Endothelial cell of hepatic sinusoid (primary cell): ENCODE results near the gene LILRA6.
"Not testable (repeated sequence)": the region's sequence is repeated elsewhere in the genome, so short reads cannot be mapped to it uniquely, and the experiment has no call there.

Experiments used
- in situ Hi-C: cut with HindIII; loops from 2 replicates; pipeline ENCODE4 v1.10.0; 2017; ENCODE audit warnings: low sequenced_read_pairs

Gene LILRA6

DNA sequence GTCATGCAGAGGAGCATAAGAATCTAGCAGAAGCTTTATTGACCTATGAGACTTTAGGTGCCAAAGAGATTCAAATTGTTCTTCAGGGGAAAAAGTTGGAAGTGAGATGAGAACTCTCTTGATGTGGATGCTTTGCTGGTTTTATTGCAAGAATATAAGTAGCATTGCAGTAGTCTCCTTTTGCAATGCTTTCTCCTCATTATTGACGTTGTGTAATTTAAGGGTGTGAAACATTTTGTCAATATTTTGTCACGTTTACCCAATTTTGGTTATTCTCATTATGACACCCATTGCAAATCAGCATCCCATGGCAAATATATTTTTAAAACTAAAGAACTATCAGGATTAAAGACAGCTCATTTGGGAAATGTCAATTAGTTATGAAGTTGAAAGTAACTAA, 26.3 kb upstream of the LILRA6 start:
- in situ Hi-C loops = no loop called here

DNA sequence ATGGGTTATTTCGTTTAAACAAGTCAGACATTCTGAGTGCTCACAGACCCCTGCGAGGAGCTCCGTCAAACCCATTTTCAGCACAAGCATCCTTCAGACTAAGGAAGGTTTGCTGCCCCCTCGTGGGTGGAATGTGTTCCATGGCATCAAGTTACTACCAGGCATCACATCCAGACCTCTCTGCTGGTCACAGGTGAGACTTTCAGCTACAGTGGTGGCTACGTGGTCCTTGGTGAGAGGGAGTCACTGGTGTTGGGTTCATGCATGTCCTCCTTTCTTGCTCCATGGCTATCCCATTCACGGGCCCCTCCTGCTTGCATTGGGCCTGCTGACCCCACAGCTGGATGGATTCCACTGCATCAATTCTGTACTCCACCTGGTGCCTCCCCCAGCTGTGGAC, 23.5 kb upstream of the LILRA6 start:
- in situ Hi-C loops = no loop called here

DNA sequence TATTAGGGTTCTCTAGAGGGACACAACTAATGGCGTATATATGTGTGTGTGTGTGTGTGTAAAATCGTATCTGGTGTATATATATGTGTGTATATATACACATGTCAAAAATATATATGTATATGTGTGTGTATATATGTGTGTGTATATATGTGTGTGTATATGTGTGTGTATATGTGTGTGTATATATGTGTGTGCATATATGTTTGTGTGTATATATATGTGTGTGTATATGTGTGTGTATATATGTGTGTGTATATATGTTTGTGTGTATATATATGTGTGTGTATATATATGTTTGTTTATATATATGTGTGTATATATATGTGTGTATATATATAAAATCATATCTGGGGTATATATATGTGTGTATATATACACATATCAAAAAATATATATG, 19.9 kb upstream of the LILRA6 start:
- in situ Hi-C loops = no loop called here

DNA sequence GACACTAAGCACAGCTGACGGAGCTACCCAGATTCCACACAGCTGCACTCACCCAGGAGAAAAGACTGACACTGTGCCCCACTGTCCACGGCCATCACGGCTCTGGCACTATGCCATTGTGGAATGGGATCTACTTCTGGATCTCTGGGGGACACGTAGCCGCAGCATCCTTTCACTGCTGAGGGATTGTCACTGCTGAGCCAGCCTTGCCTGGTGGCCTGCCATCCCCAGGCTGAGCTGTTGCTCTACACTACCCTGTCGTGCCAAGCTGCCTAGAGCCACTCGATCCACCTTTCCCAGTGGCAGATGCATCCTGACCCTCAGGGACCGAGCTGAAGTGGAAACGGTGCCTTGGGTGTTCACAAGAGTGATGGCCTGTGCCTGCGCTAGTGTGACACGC, 19.5 kb upstream of the LILRA6 start:
- in situ Hi-C loops = no loop called here

DNA sequence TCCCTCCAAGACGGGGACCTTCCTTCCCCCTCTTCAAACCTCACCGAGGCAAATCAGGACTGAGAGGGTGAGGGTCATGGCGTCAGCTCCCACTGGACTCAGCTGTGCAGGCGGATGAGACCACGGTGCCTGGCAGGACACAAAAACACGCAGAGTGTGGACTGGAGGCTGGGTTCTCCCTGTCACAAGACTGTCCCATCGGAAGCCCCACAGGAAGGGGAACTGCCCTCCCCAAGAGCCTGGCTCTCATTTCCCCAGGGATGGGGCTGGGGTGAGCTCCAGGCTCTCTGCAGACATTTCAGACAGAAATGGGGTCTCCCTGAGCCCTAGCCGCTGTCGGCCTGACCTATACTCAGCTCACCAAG, 14.5 kb upstream of the LILRA6 start, which contains the start of gene LILRB5:
TSS of gene LILRB5 (minus strand) at position 158 of the 365 bp plus-strand sequence. CDS start at position 78, 80 bp downstream.
- in situ Hi-C loops = no loop called here

DNA sequence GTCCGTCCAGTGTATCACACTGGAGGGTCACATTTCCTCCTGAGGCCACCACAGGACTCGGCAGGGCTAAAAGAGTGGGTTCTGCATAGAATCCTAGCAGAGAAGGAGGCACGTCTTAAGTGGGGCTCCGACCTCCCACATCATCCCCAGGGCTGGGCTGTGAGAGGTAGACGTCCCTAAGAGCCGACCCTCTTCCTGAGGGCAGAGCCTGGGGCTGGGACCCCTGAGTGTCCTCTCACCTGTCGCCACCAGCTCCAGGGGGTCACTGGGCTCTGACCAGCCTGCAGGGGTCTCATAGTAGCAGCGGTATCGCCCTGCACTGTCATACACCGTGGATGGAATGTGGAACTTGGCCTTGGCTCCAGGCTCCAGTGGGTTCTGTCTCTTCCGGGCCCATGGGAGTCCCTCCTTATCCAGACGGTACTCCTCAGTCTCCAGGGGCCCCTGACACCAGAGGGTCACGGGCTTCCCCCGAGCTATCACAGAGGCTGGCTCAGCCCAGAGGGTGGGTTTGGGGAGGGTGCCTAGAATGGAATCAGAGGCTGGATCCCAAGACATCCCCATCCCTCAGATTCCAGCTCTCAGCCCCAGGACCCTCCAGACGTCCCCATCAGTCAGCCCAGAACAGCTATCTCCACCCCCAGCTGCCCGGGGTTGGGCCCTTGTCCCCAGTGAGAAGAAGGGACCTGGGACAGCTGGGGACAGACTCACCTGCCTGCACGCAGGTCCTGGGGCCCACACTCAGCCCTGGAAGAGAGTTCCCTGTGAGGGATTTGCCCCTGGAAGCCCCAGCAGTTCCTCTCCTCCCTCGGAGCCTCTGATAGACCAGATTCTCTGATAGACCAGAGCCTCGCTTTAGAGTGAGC, 13.9 kb upstream of the LILRA6 start:
- in situ Hi-C loops = no loop called here

DNA sequence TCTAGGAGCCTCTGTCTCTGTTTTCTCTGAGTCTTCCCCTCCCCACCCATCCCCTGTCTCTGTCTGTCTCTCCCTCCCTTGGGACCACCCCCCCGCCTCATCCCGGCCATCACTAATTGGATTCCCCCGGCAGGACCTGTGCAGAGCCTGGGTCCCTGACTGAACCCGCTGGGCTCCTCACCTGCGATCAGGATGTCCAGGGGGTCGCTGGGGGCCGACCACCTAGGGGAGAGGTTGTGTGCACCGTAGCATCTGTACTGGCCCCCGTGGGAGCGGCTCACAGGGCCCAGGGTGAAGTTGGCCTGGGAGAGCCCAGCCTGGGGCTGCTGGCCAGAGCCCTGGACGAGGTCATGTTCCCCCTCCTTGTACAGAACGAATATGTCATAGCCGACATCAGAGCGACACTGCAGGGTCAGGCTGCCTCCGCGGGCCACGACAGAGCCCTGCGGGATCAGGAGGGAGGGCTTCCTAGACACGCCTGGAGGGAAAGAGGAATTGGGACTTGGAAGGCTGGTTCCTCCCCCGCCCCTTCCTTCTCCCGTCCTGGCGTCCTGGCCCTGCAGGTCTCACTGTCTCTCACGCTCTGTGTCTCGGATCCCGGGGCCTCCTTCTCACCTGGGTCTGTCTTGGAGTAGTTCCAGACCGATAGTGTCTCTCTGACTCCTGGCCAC, 12.7 kb upstream of the LILRA6 start:
- in situ Hi-C loops = no loop called here

DNA sequence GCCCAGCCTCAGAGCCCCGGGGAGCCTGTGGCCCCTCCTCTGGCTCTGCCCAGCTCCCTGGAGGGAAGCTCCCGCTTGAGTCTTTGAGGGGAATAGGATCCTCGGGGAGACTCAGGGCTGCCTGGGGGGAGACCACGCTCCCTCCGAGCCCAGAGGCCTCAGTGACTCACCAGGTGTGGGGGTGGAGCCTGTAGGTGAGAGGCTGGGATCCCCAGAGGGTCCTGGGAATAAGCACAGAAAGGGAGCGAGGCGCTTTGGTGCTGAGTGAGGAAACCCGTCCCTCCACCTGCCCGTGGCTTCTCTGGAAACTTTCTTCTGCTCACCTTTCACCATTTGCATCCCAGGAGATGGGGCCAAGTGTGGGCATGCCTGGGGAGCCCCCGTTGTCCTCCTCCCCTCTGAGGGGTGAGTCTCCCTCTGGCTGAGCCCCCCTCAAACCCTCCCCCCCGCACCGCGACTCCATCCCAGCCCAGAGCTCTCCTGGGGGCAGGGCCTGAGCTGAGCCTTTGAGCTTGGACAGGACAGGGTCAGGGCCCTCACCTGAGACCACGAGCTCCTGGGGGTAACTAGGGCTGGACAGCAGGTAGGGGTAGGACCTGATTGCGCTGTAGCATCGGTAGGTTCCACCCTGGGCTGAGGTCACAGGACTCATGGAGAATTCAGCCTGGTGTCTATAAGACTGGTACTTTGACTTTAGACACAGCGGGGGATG, 11.8 kb upstream of the LILRA6 start:
- in situ Hi-C loops = no loop called here

DNA sequence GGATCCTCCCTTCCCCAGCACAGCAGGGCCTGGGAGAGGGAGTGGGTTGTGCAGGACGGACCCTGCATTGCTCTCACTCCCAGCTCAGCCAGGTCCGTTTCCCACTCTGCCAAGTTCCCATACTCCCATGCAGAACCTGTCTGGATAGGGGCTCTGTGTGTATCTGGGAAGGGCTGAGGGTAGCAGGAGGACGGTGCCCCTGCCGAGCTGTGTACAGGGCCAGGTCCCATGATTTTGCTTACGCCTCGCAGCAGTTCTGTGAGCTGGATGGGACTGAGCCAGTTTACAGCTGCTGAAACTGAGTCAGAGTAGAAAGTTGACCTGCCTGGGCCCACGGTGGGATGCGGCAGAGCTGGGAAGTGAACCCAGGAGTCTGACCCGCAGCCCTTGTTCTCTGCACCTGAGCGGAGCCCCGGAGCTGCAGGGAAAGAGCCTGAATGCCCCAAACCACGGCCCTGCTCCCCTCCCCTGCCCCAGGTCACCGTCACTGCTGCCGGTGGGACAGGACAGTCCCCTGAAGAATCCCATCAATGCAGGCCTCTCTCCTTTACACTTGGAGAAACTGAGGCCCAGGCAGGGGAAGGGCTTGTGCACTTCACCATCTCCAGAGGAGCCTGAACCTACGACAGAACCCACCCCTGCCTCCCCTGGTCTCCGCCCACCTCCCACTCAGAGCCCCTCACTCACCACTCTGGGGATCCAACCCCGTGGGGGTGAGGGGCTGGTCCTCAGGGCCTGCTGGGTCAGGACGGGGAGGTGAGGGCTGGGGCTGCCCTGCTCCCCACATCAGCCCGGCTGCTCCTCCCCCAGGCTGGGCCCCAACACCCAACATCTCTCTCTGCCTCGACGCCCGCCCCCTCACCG, 11.0 kb upstream of the LILRA6 start:
- in situ Hi-C loops = no loop called here

DNA sequence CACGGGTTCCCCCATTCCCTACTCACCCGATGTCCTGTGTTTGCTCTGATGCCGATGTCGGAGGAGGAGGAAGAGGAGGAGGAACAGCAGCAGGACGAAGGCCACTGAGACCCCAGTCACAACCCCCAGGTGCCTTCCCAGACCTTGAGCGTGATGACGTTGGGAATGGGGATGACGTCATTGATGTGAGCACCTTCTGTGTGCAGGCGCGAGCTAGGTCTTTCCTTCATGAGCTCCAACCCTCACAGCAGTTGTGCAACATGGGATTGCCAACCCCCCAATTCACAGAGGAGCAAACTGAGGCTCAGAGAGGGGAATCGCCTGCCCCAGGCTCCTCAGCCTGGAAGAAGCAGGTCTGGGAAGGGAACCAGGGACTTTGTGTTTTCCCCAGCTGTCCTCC, 10.3 kb upstream of the LILRA6 start:
- in situ Hi-C loops = no loop called here

DNA sequence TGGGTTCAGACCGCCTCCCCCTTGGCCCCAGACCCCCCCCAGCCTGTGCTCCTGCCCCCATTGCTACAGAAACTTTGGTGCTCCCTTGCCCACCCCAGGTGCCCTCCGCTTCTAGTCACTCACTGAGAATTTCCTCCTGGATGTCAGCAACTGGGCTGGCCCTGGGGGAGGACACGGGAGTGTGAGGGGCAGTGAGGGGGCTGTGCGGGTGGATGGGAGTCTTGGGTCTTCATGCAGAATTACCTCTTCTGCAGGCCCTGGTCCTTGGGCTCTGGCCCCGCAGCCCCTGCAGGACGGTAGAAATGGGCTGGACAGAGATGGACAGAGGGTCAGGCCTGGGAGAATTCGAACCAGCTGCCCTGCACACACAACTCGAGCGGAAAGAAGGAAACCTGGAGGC, 9.7 kb upstream of the LILRA6 start:
- in situ Hi-C loops = no loop called here

DNA sequence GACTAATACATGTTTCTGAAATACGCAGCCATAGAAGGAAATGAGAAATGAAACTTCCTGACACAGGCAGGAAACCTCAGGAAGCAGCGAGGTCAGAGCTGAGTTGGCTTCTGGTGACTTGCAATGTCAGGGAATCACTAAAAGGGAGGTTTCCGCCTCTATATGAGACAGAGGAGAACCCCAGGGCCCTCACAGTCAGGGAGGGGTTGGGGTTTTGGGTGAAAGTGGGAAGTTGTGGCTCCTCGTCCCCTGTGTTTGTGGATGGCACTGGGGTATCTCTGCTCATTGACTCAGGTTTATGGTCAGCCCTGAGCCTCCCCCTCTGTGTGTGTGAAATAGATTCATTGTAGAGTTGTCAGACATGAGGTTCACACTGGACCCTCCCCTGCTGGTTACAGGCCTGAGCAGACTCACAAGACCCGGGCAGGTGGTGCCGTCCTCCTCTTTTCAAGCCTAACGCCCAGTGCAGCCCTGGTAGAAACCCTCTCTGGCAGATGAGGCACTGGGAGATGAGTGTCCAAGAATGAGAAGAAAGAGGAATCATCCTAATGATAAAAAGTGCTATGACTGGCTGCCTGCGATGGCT, 5.5 kb upstream of the LILRA6 start:
- in situ Hi-C loops = no loop called here

DNA sequence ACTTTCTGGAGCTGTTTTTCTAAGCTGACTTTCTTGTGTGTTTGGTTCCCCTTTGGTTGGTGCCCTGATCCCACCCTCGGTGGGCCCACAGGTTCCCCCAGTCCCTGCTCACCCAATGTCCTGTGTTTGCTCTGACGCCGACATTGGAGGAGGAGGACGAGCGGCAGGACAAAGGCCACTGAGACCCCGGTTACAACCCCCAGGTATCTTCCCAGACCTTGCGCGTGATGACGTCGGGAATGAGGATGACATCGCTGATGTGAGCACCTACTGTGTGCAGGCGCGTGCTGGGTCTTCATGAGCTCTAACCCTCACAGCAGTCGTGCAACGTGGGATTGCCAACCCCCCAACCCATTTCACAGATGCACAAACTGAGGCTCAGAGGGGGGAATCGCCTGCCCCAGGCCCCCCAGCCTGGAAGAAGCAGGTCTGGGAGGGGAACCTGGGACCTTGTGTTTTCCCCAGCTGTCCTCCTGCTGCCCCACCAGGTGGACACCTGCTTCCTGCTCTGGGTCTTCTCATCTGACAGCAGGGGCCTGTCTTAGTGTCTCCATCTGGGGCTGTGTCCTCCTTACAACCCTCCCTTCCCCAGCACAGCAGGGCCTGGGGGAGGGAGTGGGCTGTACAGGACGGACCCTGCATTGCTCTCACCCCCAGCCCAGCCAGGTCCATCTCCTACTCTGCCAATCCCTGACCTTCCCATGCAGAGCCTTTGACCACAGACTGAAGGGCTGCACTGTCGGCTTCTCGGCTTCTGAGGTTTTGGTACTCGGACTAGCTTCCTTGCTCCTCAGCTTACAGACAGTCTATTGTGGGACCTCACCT, 4.7 kb upstream of the LILRA6 start:
- in situ Hi-C loops = no loop called here

DNA sequence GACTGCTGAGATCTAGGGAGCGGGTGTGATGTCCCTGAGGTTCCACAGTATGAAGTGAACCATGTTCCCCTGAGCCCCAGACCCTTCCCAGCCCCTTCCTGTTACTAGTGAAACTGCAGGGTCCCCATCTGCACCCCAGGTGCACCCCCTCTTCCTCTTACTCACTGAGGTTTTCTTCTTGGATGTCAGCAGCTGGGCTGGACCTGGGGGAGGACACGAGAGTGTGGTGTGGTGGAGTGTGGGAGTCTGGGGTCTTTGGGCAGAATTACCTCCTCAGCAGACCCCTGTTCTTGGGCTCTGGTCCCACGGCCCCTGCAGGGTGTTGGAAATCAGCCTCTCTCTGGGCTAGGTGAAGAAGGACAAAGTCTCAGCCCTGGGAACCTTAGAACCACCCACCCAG, 3.3 kb upstream of the LILRA6 start:
- in situ Hi-C loops = no loop called here

DNA sequence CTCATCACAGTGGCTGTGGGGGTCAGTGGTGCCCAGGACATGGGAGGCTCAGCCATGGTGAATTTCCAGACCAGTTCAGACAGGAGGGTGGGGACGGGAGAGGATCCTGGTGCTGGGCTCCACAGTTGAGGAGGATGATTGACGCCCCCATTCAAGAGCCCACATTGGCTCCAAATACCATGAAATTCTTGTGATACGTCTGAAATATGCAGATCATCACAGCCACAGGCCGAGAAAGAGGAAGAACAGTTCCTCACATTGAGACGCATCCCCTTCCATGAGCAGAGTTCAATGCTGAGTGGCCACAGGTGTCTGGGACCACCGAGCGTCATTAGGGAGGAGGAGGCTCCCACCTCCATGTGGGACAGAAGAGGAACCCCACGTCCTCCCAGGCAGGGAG, 1.2 kb upstream of the LILRA6 start:
- in situ Hi-C loops = not testable (repeated sequence)

DNA sequence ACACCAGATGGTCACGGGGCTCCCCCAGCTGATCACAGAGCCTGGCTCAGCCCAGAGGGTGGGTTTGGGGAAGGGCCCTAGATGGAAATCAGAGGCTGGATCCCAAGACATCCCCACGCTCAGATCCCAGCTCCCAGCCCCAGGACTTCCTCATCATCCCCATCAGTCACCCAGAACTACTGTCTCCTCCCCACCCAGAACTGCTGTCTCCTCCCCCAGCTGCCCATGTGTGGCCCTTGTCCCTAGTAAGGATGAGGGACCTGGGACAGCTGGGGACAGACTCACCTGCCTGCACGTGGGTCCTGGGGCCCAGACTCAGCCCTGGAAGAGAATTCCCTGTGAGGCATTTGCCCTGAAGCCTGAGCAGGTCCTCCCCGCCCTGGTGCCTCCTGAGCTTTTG, 356 bp downstream of the LILRA6 start:
- in situ Hi-C loops = not testable (repeated sequence)

DNA sequence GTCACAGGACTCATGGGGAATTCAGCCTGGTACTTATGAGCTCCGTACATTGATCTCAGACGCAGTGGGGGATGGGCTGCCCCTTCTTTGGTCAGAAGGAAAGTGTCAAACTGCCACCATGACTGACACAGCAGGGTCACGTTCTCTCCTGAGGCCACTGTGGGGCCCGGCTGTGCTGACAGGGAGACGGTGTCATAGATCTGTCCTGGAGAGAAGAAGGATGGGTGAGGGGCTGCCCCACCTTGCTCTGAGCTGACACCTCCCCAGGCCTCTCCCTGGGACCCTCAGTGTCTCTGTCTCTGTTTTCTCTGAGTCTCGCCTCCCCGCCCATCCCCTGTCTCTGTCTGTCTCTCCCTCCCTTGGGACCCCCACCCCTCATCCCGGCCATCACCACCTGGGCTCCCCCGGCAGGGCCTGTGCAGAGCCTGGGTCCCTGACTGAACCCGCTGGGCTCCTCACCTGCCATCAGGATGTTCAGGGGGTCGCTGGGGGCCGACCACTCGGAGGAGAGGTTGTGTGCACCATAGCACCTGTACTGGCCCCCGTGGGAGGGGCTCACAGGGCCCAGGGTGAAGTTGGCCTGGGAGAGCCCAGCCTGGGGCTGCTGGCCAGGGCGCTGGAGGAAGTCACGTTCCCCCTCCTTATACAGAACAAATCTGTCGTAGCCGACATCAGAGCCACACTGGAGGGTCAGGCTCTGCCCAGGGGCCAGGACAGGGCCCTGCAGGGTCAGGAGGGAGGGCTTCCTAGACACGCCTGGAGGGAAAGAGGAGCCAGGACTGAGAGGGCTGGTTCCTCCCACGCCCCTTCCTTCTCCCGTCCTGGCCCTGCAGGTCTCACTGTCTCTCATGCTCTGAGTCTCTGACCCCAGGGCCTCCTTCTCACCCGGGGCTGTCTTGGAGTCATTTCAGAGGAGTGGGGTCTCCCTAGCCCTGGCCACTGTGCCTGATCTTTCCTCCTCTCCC, 1.9 kb downstream of the LILRA6 start:
- in situ Hi-C loops = not testable (repeated sequence)
